ENCODE measurements around the gene ZFAND3. TPM values are rescaled to one million over a fixed set of nuclear protein-coding genes. Genes with fewer than 3 reads are reported as not detected.

Gene ZFAND3
- total and polyA plus RNA-seq, 2 experiments from 2014 or later: 16.9 to 28.2 TPM

DNA sequence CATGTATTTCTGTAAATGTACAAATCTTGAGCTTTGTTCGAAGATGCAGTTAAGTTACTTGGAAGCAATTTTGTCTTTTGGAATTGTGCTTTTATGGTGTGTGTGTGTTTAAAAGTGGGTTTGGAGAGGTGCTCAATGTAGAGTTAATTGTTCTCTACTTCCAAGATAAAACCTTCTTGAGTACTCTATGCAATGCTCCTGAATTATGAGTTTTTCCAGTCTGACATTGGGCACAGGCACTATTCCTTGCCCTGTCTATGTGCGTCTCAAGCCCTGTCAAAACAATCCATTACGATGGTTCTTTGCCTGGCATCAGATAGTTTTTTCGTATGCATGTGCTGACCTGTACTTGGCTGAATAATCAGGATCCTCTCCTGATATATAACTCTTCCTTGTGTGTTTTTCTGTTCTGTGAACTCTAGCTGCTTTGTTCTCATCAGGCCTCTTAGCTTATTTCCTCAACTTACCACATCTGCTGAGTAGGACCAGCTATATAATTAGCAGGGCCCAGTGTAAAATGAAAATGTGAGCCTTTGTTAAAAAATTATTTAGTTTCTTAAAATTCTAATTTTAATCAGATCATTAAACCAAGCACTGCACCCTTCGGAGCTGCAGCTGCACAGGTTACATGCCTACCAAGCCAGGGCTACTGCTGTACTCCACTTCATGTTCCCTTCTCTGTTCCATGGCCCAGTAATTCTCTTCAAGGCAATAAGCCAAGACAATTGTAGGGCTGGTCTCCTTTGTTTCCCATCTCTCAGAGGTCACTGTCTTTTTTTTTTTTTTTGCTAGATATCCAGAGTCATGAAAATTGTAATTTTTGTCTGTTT is 160.1 kb downstream of the ZFAND3 start (continued):
- TF ChIP-seq, protein P1, sequence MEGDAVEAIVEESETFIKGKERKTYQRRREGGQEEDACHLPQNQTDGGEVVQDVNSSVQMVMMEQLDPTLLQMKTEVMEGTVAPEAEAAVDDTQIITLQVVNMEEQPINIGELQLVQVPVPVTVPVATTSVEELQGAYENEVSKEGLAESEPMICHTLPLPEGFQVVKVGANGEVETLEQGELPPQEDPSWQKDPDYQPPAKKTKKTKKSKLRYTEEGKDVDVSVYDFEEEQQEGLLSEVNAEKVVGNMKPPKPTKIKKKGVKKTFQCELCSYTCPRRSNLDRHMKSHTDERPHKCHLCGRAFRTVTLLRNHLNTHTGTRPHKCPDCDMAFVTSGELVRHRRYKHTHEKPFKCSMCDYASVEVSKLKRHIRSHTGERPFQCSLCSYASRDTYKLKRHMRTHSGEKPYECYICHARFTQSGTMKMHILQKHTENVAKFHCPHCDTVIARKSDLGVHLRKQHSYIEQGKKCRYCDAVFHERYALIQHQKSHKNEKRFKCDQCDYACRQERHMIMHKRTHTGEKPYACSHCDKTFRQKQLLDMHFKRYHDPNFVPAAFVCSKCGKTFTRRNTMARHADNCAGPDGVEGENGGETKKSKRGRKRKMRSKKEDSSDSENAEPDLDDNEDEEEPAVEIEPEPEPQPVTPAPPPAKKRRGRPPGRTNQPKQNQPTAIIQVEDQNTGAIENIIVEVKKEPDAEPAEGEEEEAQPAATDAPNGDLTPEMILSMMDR (conservative IDR thresholded peaks at IDR 0.05; ENCODE audit: low read depth in 2 of 2): no peak
- TF ChIP-seq, protein P2, sequence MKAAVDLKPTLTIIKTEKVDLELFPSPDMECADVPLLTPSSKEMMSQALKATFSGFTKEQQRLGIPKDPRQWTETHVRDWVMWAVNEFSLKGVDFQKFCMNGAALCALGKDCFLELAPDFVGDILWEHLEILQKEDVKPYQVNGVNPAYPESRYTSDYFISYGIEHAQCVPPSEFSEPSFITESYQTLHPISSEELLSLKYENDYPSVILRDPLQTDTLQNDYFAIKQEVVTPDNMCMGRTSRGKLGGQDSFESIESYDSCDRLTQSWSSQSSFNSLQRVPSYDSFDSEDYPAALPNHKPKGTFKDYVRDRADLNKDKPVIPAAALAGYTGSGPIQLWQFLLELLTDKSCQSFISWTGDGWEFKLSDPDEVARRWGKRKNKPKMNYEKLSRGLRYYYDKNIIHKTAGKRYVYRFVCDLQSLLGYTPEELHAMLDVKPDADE (IDR thresholded peaks at IDR 0.05): no peak
- TF ChIP-seq STAT1 (IDR thresholded peaks at IDR 0.05; ENCODE audit: unreplicated experiment): no peak
- TF ChIP-seq JUNB (IDR thresholded peaks at IDR 0.05; ENCODE audit: unreplicated experiment): no peak
- TF ChIP-seq NANOG (IDR thresholded peaks at IDR 0.05; ENCODE audit: borderline replicate concordance): no peak
- no peak for TF ChIP-seq ZNF331 (CRISPR knock-in tag; IDR thresholded peaks at IDR 0.05; ENCODE audit: low read depth)

DNA sequence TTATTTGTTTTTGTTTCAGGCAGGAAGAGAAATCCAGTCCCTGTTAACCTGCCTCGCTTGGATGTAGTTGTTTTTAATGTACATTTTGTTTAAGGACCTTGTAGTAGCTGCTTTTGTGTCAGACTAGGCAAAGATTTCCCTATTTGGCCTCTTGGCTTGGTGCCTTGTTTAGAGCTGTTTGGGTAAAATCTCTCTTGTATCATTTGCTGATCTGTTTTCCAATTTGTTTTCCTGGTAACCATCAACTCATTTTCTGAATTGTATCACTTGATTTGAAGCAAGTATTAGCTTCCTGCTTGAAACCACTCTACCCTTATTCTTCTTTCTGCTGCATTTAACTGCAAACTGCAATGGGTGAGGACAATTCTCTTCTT is 160.7 kb downstream of the ZFAND3 start:
- no peak for DNase-seq (ENCODE audit: low spot score)
- TF ChIP-seq EZH2phosphoT487 (IDR thresholded peaks at IDR 0.05; ENCODE audit: unreplicated experiment): no peak
- no peak for TF ChIP-seq CREB1 (CRISPR knock-in tag; IDR thresholded peaks at IDR 0.05; ENCODE audit: low read depth)
- TF ChIP-seq POLR2AphosphoS5 (IDR thresholded peaks at IDR 0.05; ENCODE audit: low read depth): no peak
- TF ChIP-seq, protein P3, sequence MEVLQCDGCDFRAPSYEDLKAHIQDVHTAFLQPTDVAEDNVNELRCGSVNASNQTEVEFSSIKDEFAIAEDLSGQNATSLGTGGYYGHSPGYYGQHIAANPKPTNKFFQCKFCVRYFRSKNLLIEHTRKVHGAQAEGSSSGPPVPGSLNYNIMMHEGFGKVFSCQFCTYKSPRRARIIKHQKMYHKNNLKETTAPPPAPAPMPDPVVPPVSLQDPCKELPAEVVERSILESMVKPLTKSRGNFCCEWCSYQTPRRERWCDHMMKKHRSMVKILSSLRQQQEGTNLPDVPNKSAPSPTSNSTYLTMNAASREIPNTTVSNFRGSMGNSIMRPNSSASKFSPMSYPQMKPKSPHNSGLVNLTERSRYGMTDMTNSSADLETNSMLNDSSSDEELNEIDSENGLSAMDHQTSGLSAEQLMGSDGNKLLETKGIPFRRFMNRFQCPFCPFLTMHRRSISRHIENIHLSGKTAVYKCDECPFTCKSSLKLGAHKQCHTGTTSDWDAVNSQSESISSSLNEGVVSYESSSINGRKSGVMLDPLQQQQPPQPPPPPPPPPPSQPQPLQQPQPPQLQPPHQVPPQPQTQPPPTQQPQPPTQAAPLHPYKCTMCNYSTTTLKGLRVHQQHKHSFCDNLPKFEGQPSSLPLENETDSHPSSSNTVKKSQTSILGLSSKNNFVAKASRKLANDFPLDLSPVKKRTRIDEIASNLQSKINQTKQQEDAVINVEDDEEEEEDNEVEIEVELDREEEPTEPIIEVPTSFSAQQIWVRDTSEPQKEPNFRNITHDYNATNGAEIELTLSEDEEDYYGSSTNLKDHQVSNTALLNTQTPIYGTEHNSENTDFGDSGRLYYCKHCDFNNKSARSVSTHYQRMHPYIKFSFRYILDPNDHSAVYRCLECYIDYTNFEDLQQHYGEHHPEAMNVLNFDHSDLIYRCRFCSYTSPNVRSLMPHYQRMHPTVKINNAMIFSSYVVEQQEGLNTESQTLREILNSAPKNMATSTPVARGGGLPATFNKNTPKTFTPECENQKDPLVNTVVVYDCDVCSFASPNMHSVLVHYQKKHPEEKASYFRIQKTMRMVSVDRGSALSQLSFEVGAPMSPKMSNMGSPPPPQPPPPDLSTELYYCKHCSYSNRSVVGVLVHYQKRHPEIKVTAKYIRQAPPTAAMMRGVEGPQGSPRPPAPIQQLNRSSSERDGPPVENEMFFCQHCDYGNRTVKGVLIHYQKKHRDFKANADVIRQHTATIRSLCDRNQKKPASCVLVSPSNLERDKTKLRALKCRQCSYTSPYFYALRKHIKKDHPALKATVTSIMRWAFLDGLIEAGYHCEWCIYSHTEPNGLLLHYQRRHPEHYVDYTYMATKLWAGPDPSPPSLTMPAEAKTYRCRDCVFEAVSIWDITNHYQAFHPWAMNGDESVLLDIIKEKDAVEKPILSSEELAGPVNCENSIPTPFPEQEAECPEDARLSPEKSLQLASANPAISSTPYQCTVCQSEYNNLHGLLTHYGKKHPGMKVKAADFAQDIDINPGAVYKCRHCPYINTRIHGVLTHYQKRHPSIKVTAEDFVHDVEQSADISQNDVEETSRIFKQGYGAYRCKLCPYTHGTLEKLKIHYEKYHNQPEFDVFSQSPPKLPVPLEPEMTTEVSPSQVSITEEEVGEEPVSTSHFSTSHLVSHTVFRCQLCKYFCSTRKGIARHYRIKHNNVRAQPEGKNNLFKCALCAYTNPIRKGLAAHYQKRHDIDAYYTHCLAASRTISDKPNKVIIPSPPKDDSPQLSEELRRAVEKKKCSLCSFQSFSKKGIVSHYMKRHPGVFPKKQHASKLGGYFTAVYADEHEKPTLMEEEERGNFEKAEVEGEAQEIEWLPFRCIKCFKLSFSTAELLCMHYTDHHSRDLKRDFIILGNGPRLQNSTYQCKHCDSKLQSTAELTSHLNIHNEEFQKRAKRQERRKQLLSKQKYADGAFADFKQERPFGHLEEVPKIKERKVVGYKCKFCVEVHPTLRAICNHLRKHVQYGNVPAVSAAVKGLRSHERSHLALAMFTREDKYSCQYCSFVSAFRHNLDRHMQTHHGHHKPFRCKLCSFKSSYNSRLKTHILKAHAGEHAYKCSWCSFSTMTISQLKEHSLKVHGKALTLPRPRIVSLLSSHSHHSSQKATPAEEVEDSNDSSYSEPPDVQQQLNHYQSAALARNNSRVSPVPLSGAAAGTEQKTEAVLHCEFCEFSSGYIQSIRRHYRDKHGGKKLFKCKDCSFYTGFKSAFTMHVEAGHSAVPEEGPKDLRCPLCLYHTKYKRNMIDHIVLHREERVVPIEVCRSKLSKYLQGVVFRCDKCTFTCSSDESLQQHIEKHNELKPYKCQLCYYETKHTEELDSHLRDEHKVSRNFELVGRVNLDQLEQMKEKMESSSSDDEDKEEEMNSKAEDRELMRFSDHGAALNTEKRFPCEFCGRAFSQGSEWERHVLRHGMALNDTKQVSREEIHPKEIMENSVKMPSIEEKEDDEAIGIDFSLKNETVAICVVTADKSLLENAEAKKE (CRISPR knock-in tag; IDR thresholded peaks at IDR 0.05): no peak
- no peak for TF ChIP-seq ZNF114 (CRISPR knock-in tag; IDR thresholded peaks at IDR 0.05)
- TF ChIP-seq, protein P2 (IDR thresholded peaks at IDR 0.05): no peak
- no peak for TF ChIP-seq ZNF331 (CRISPR knock-in tag; IDR thresholded peaks at IDR 0.05; ENCODE audit: low read depth)
- TF ChIP-seq EZH2 (IDR thresholded peaks at IDR 0.05; ENCODE audit: low read depth, unreplicated experiment): no peak

More for the DNA sequence above, 160.7 kb downstream of the ZFAND3 start:
- Mint-ChIP-seq H3K4me3 (no peak overlapping the region), H3K36me3 (ENCODE audit: low read depth) (peaks cover 1% of the 10 kb centered on the region; the same call in 1 of the 3 replicates), H3K27ac (no peak overlapping the region), H3K27me3 (ENCODE audit: insufficient read depth, low read depth, poor library complexity) (peaks cover 4% of the 10 kb centered on the region), H3K9me3 (peaks cover under 1% of the 10 kb centered on the region; the same call in 1 of the 3 replicates), H3K4me1 (peaks cover 7% of the 10 kb centered on the region; the same call in 2 of the 3 replicates)
- H3K9me2 ChIP-seq (ENCODE audit: insufficient read depth): no peaks in the 10 kb centered on the region
- no peaks in the 10 kb centered on the region for H3F3A ChIP-seq (replicated peaks; ENCODE audit: low read depth)
- H4K20me1 ChIP-seq (replicated peaks; ENCODE audit: insufficient read depth): peaks cover 24% of the 10 kb centered on the region
- H2AFZ ChIP-seq: no peak overlapping the region
- H3K36me3 ChIP-seq (ENCODE audit: insufficient read depth): no peaks in the 10 kb centered on the region
- H3K4me2 ChIP-seq: no peak overlapping the region
- no peak overlapping the region for H3K4me3 ChIP-seq
- no peaks in the 10 kb centered on the region for H3K4me1 ChIP-seq (ENCODE audit: insufficient read depth)
- no peak for ATAC-seq
- peaks cover 86% of the 10 kb centered on the region for H3K79me2 ChIP-seq (replicated peaks; ENCODE audit: insufficient read depth)
- no peak overlapping the region for H3K27ac ChIP-seq (ENCODE audit: low read depth)
- H3K27me3 ChIP-seq (ENCODE audit: insufficient read depth): no peaks in the 10 kb centered on the region

Data from GM23338 (cell line).